PFSK-1 (cell line): ENCODE measurements around the gene ARHGAP10.

ENCODE experiments used
- POLR2AphosphoS5 ChIP-seq: IDR thresholded peaks from 2 replicates; pipeline ENCODE4 v1.6.1; 2012; ENCODE audit warnings: low read depth, mild to moderate bottlenecking, control low read depth, low read length, moderate library complexity
- TAF1 ChIP-seq: IDR thresholded peaks from 2 replicates; pipeline ENCODE4 v1.6.1; 2012; ENCODE audit warnings: low read length, control low read depth, borderline replicate concordance; ENCODE audit not compliant: insufficient read depth
- TF ChIP-seq, protein P1 (sequence below), 2 experiments: IDR thresholded peaks; 2 replicates each; pipeline versions ENCODE4 v1.6.1 to v1.8.0; 2011 to 2012; ENCODE audit warnings: low read depth in 2 of 2, low read length in 2 of 2, control low read depth in 1 of 2, inconsistent platforms in 1 of 2, mild to moderate bottlenecking in 1 of 2, moderate library complexity in 1 of 2; ENCODE audit not compliant: insufficient read depth in 1 of 2

DNA sequence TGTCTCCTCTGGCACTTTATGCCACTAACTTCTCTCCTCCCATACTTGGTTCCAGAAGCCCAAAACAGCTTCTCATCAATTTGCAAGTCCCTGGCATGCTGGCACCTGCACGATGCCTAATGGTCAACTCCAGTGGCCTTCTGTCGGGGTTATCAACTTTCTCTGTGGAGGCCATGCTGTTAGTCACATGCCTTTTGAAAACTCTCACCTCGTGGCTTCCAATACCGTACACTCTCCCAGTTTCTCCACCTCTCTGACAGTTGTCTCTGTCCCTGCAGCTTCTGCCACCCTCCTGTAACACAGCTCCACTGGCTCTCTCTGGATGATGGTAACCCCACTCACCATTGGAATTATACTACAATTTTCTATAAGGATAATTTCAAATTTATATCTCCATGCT is 386.3 kb downstream of the ARHGAP10 start:
- no peak for TF ChIP-seq POLR2AphosphoS5
- no peak for TF ChIP-seq TAF1
- TF ChIP-seq, protein P1, sequence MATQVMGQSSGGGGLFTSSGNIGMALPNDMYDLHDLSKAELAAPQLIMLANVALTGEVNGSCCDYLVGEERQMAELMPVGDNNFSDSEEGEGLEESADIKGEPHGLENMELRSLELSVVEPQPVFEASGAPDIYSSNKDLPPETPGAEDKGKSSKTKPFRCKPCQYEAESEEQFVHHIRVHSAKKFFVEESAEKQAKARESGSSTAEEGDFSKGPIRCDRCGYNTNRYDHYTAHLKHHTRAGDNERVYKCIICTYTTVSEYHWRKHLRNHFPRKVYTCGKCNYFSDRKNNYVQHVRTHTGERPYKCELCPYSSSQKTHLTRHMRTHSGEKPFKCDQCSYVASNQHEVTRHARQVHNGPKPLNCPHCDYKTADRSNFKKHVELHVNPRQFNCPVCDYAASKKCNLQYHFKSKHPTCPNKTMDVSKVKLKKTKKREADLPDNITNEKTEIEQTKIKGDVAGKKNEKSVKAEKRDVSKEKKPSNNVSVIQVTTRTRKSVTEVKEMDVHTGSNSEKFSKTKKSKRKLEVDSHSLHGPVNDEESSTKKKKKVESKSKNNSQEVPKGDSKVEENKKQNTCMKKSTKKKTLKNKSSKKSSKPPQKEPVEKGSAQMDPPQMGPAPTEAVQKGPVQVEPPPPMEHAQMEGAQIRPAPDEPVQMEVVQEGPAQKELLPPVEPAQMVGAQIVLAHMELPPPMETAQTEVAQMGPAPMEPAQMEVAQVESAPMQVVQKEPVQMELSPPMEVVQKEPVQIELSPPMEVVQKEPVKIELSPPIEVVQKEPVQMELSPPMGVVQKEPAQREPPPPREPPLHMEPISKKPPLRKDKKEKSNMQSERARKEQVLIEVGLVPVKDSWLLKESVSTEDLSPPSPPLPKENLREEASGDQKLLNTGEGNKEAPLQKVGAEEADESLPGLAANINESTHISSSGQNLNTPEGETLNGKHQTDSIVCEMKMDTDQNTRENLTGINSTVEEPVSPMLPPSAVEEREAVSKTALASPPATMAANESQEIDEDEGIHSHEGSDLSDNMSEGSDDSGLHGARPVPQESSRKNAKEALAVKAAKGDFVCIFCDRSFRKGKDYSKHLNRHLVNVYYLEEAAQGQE (IDR thresholded peaks at IDR 0.05; ENCODE audit: insufficient read depth in 1 of 2, low read depth in 2 of 2, low read length in 2 of 2): no peak
